ENCODE measurements around the gene STAP2.

The STAP2 gene

DNA sequence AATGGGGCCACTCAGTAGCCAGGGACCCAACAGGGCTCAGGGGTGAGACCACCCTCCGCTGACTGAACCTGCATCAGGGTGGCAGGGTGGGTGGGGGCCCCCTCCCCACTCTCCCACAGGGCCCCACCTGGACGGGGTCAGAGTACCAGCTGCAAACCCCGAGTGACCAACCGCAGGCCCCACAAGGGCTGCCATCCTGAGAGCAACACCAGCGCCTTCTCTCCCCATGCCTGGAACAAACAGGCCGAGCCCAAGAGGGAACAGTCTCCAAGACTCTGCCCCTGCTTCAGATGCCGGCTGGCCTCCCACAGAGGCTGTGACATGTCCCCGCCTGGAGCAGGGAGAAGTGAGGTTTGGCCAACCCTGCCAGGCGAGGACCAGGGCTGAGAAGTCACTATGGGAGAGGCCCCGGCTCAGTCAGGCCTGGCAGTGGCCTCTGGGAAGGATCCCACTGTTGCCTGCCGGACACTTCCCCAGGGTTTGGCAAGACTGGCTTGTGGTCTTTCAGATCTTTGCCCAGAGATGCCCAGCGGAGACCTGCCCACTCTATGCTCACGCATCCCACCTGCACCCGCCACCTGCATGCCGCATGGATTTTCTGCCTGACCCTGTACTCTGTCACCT is 31.9 kb upstream of the STAP2 start:
- no peak for ATAC-seq
- DNase-seq: no peak

DNA sequence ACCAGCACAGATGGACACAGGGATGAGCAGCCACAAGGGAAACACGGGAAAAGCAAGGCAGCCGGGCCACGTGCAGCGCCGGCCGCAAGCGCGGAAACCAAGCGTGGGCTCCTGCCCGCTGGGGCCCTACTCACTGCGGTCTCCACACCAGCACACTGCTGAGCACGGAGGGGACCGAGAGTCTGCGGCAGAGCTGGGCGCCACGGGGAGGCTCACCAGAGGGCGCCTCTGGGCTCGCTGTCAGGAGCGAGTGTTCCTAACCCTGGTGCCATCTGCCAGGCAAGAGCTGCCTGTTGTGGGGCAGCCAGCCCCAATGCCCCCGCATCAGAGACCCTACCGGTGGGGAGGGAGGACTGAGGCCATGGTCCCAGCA is 31.2 kb upstream of the STAP2 start:
- ATAC-seq (peak; percentile 87), DNase-seq (peak; percentile 87)

DNA sequence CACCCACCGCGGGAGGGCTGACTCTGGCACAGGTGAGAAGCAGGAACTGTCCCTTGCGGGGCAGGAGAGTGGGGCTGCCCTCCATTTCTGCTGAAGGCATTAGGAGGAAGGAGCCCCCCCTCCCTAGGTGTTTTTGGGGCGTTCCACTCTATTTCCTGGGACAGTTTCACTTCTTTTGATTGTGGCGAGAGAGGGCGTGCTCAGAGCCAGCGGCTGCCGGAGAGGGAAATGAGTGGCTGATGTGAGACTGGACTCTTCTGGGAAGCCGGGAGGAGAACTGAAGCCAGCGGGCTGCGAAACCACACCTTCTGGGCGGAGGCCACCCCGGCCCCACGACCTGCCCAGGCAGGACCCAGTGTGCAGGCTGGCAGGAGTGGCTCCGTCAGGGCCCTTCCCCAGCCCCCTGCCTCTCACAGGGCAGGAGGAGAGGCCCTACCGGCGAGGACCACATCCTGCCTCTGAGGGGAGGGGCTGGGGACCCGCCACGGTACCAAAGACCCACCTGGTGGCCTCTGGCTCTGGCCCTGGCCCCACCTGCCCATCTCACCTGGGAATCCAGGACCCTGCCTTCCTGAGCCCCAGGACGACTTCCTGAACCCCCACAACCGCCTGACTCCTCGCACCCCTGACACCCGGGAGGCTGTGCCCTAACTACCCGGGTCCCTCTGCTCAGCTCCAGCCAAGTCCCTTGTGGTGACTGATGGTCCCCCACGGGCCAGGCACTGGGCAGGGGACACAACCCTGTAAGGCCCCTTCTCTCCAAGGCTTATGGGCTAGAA is 30.7 kb upstream of the STAP2 start:
- DNase-seq (peak; percentile 75), ATAC-seq (peak; percentile 65)

DNA sequence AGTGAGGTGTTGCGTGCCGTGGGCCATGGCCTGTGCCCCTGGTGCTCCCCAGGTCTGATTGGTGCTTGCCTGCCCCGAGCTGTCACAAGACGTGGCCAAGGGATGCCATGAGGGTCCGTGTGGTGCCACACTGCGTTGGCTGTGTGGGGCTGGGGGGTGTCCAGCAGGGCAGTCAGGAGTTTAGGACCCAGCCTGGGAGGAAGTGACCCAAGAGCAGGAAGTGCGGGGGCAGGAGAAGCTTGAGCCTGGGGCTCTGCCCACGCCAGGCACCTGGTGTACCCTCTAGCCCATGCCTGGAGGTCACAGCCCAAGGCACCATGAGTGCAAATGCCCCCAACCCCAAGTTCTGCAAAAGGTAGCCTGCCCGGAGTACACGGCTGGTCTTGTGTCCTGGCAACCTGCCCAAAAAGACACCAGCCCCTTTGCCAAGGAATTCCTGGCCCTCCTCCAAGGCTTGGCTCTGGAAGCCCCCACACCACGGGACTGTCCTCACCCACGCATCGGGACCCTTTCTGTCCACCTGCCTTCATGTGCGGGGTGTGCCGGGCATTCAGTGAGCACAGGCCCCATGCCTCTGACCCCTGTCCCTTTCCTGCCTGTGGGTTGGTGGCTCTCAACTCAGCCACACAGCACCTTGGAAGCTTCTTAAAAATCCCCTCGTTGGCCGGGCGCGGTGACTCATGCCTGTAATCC is 29.6 kb upstream of the STAP2 start:
- DNase-seq: peak; percentile 33
- no peak for ATAC-seq

- DNase-seq (no peak), ATAC-seq (no peak)
Measured at GRCh38 chr19:4367781-4368127, 29.1 kb upstream of the STAP2 start.

GRCh38 chr19:4367336-4367723 is 28.7 kb upstream of the STAP2 start:
- no peak for ATAC-seq
- DNase-seq: no peak

- ATAC-seq: no peak
- no peak for DNase-seq
Measured at GRCh38 chr19:4366666-4367335, 28.2 kb upstream of the STAP2 start.

DNA sequence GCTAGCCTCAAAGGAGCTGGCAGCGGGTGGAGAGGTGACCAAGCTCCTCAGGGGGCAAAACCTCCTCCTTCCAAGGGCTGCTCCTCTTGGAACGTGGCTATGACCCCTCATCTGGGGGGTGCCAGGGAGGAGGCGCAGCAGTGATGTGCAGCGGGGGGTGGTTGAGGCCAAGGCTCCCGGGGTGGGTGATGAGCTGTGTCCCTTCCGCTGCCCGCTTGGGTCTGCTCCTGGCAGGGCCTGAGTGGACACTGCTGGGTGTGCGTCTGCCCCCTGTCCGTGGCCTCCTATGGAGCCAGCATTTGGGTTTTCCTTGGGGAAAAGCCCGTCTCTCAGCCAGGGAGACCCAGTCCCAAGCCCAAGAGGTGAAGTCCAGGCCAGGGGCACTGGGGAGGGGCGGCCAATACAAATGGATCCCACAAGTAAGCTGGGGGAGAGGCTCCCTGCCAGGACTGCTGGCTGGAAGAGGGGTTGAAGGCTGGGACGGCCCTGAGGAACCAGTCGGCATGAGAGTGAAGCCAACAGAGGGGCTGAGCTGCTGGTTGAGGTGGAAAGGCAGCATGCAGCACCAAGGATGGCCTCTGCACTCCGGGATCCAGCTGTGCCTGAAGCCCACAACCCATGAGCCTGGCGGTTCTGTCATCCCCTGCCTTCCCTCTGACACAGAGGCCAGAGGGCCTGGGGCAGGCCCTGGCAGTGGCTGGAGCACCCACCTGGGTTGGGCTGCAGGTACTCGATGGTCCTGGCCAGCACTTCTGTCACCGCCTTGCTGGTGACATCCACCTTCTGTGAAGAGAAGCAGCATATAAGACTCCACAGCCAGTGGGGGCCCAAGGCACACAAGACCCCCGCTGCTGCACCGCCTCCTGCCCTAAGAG is 27.4 kb upstream of the STAP2 start:
- no peak for ATAC-seq
- DNase-seq: no peak

DNA sequence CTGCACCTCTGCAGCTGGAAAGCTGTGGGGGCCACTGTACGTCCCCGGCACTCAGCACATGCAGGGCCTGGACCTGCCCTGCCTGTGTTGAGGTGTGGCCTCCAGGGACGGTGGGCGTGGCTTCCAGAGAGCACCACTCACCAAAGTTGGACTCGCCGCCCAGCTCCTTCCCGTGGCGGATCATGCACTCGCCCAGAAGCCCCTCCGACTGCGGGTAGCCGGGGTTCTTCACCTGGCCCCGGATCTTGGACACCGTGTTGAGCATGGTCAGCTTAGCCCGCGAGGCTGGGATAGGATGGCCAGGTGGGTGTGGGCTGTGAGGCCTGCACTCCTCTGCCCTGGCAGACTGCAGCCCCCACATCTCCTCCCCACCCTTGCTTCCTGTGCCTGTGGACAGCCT is 26.7 kb upstream of the STAP2 start:
- ATAC-seq (no peak), DNase-seq (no peak)

DNA sequence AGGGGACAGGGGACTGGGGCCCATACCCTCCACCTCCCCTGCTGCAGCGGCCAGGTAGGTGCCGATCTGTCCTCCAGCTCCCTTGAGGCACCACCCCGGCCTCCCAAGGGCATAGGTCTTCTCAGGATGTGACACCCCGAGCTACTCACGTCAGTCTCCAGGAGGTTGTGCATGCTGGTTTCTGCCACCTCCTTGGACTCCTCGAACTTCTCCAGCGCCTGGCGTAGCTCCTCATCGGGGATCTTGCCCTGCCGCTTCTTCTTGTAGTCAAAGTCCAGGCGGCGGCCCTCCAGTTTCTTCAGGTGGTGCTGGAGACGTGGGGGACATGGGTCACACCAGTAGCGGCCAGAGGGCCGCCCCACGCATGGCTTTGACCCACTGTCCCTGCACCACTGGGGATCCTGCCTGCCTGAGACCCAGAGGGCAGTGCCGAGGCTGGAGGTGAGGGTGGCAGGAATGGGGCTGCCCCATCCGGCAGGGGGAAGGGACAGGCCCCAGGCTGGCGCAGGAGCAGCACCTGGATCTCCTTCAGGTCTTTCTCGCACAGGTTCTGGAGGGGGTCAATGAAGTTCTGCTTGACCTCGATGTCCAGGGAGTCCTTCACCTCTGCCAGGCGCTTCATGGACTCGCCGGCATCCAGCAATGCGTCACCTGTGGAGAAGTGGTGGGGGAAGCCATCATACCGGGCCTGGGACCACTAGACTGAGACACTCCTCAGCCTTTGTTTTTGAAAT is 25.1 kb upstream of the STAP2 start:
- DNase-seq (no peak), ATAC-seq (no peak)

- DNase-seq (no peak), ATAC-seq (no peak)
Measured at GRCh38 chr19:4362831-4363545, 24.4 kb upstream of the STAP2 start.

- ATAC-seq (no peak), DNase-seq (no peak)
Measured at GRCh38 chr19:4362101-4362828, 23.6 kb upstream of the STAP2 start.

DNA sequence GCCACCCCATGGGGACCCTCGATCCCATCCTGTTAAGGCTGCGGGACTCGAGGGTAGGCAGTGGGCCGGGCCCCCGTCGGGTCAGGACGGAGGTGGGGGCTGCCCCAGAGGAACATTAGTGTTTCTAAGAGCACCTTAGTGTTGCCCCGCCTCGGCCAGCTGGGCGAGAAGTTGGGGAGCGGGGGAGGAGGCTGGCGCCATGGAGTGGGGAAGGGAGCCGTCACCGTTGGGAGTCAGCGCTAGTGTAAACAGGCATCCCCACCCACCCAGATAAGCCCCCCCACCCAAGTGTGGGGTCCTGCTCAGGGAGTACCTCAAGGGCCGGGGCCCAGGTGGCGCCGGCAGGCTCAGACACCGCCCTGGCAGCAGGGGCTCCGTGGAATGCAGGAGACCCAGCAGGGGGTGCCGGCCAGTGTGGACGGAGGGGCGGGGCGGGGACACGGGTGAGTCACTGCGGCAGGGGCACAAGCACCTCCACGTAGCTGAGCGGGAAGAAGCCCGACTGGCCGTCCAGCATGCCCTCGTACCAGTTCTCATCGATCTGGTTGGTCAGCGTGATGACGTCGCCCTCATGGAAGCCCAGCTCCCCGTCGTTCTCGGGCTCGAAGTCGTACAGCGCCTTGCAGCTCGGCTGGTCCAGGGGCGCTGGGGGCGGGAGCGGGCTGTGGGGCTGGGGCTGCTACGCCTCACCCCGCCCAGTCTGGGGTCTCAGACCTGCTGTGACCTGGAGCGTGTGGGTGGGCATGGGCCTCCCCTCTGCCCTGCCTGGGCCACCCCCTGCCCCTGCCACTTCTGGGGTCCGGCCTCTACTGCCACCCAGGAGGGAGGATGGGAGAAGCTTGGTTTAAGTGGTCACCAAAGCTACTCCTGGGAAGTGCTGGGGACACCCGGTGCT is 22.8 kb upstream of the STAP2 start:
- no peak for DNase-seq
- no peak for ATAC-seq

DNA sequence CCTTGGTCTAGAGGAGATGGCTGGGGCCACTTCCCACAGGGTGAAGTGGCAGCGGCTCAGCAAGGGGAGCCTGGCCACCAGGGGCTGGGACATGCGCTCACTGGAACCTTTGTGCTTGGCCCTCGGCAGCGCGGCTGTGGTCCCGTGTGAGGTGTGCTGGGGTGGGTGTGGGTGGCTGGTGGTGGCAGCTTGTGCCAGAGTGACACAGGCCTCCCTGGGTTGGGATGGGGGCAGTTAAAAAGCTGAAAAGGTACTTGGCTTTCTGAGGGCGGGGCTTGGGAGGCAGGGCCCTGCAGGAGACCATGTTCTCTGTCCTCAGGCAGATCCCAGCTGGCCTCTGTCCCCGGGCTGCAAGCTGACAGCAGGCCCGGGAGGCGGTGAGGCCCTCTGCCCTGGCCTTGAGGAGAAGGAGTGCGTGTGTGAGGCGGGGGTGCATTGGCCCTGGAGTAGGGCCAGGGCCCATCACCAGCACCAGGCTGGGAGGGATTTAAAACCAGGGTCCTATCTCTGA is 22.1 kb upstream of the STAP2 start:
- DNase-seq (no peak), ATAC-seq (no peak)

DNA sequence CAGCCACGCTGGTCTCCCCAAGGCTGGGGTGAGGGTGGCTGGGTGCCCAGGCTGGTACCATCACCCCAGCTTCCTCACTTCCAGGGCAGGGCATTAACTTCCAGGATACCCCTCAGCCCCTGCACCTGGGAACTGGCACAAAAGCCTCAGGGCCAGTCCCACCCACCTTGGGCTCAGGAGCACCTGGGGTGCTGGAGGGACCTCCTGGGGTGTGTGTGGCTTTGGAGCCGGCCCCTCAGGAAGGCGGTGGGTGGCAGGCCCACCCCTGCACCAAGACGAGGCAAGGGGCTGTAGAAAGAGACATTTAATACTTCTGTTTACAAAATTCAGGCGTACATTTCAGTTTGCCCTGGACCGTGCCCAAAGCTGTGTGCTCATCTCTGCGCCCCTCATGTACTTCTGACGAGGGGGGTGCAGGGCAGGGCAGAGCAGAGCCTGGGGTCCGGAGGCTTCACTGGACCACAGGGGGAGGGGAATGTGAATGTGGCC is 21.5 kb upstream of the STAP2 start:
- ATAC-seq: no peak
- DNase-seq: no peak

- no peak for DNase-seq
- ATAC-seq: no peak
Measured at GRCh38 chr19:4359627-4360000, 21.0 kb upstream of the STAP2 start.

DNA sequence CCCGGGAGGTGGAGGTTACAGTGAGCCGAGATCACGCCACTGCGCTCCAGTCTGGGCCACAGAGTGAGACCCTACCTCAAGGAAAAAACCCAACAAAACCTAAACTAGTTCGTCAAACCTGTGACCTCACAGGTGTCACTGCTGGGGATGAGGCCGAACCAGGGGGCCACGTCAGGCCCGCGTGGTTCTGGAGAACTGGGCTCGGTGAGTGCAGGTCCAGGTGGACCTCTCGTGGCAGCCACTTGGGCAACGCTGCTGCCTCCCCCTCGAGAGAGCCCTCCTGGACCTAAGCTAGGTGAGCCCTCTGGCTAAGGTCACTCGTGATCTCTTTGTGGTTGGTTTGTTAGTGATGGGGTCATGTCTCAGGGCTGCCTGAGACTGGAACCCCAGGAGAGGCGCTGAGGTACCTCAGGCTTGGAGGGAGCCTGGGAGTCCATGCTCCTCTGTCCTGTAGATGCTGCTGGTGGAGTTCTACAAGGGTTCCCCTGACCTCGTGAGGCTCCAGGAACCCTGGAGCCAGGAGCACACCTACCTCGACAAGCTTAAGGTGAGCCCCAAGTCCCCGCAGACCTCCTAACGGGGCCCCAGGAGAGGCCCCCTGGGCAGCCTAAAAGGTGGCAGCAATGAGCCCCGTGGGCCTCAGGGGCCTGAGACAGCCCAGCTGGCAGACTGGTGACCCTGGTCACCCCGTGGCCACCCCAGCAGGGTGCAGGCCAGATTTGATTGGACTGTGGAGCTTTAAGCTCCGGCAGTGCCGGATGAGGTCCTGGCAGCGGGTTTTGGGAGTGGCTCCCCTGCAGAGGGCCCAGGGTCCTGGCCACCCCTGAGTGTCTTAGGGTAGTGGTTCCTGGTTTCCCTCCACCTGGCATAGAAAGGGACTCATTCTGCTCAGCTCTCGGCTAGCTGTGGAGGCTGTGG is 20.3 kb upstream of the STAP2 start:
- ATAC-seq (no peak), DNase-seq (no peak)
